PC-3 (cell line): ENCODE data around the gene DVL1. TPM values are rescaled to one million over a fixed set of nuclear protein-coding genes. Genes with fewer than 3 reads are reported as not detected.

Experiments
- ATAC-seq: fragments of 200-7000 bp; cut with Tn5 transposase; 2 replicates; pipeline ENCODE4 v1.9.1; 2020; ENCODE audit warnings: mild to moderate bottlenecking, moderate library complexity
- BruUV-seq: library from RNA; stranded (reverse); fragments of 400-500 nt; replicated peaks from 2 replicates; lab custom pipeline; 2021; lab: Mats Ljungman, UMichigan
- CTCF ChIA-PET: fragments of 300-600 bp; sonication (Branson Sonifier 250); formaldehyde crosslinking; loops from one replicate; lab custom pipeline; 2022; ENCODE audit warnings: antibody characterized with exemption; lab: Charles Lee
- POLR2A ChIA-PET: fragments of 300-600 bp; sonication (Branson Sonifier 250); formaldehyde crosslinking; loops from one replicate; lab custom pipeline; 2022; ENCODE audit warnings: antibody characterized with exemption; ENCODE audit not compliant: unreplicated experiment; lab: Charles Lee
- DNase-seq: peaks from one replicate; pipeline ENCODE4 v3.0.0-alpha.2; 2015
- H2AFZ ChIP-seq: fragments of 300-600 bp; sonication (generic); 2 replicates; pipeline ENCODE4 v1.6.0; 2016; ENCODE audit warnings: antibody characterized with exemption, low read length
- H3F3A ChIP-seq: fragments of 300-600 bp; sonication (generic); one replicate; pipeline ENCODE4 v1.6.0; 2017; ENCODE audit warnings: antibody characterized with exemption, low read length, control low read depth, mild to moderate bottlenecking; ENCODE audit not compliant: unreplicated experiment
- H3K27ac ChIP-seq: fragments of 300-600 bp; sonication (generic); 2 replicates; pipeline ENCODE4 v1.5.1; 2016; ENCODE audit warnings: mild to moderate bottlenecking, low read length
- H3K27me3 ChIP-seq: fragments of 300-600 bp; sonication (generic); 2 replicates; pipeline ENCODE4 v1.6.1; 2016; ENCODE audit warnings: low read length, mixed read lengths
- H3K36me3 ChIP-seq: fragments of 300-600 bp; sonication (generic); 2 replicates; pipeline ENCODE4 v1.6.1; 2016; ENCODE audit warnings: low read depth, mixed run types, low read length, mixed read lengths
- H3K4me1 ChIP-seq: fragments of 300-600 bp; sonication (generic); 2 replicates; pipeline ENCODE4 v1.5.1; 2016; ENCODE audit warnings: low read length; ENCODE audit not compliant: insufficient read depth
- H3K4me2 ChIP-seq: fragments of 300-600 bp; sonication (generic); 2 replicates; pipeline ENCODE4 v1.6.0; 2016; ENCODE audit warnings: low read length
- H3K4me3 ChIP-seq: fragments of 300-600 bp; sonication (generic); 2 replicates; pipeline ENCODE4 v1.5.1; 2016; ENCODE audit warnings: mild to moderate bottlenecking, low read length, mixed read lengths
- H3K79me2 ChIP-seq: fragments of 300-600 bp; sonication (generic); 2 replicates; pipeline ENCODE4 v1.6.1; 2017; ENCODE audit warnings: low read length, mixed read lengths
- H3K9ac ChIP-seq: fragments of 300-600 bp; sonication (generic); 2 replicates; pipeline ENCODE4 v1.6.0; 2016; ENCODE audit warnings: mild to moderate bottlenecking, low read length
- H3K9me2 ChIP-seq: fragments of 300-600 bp; sonication (generic); replicated peaks from 2 replicates; pipeline ENCODE4 v1.6.1; 2016; ENCODE audit warnings: mixed run types, low read length, mixed read lengths
- H3K9me3 ChIP-seq: fragments of 300-600 bp; sonication (generic); 2 replicates; pipeline ENCODE4 v1.6.1; 2016; ENCODE audit warnings: low read length, mixed read lengths
- H4K20me1 ChIP-seq: fragments of 300-600 bp; sonication (generic); 2 replicates; pipeline ENCODE4 v1.6.1; 2016; ENCODE audit warnings: low read length, mixed read lengths
- EZH2 ChIP-seq: fragments of 300-600 bp; sonication (generic); IDR thresholded peaks from one replicate; pipeline ENCODE4 v1.6.1; 2017; ENCODE audit warnings: antibody characterized with exemption, mild to moderate bottlenecking, low read length; ENCODE audit not compliant: unreplicated experiment
- EZH2phosphoT487 ChIP-seq: fragments of 300-600 bp; sonication (generic); IDR thresholded peaks from 2 replicates; pipeline ENCODE4 v1.6.1; 2018; ENCODE audit warnings: mild to moderate bottlenecking, antibody characterized with exemption, low read length, borderline replicate concordance
- intact Hi-C: fragments of 100-400 bp; cut with micrococcal nuclease; formaldehyde crosslinking; loops from 2 replicates; pipeline ENCODE4 v1.9.0; 2023
- total RNA-seq: library from RNA; depleted of rRNA; stranded (reverse); fragments of >200 nt; gene quantifications from 2 replicates; pipeline ENCODE4 v1.2.3, GENCODE V29; 2014
- TF ChIP-seq, protein P1 (sequence below): fragments of 300-600 bp; sonication (generic); conservative IDR thresholded peaks from 2 replicates; pipeline ENCODE4 v1.5.1; 2017; ENCODE audit warnings: antibody characterized with exemption, low read depth, mild to moderate bottlenecking, low read length

The DVL1 gene
- total RNA-seq, 1 experiment from 2014 or later, result 626 TPM

DNA sequence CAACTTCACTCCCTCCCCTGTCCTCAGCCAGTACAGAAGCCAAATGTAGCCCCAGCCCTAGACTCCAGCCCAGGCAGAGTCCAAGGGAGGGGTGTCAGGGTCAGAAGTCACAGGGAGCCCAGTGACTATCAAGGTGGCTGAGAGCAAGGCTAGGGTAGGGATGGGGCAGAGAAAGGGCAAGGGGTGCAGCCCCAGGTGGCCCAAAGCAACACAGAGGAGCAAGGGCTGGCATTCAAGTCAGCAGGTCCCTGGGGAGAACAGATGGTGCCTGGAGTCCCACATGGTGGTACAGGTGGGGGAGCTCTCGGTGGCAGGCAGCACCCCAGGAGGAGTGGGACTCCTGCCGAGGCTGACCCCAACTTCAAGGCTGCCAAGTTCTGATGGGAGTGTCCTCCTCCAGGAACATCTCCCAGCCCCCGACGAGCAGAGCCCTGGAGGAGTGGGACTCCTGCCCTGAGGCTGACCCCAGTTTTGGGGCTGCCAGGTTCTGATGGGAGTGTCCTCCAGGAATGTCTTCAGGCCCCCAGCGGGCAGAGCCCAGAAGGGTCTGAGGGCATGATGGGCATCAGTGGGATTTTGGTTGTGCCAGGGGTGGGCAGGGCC is 3.7 kb upstream of the DVL1 start:
- Histone ChIP-seq H3F3A (peaks cover 3% of the 10 kb centered on the region), H3K4me2 (peak overlapping the region; percentile 78), H3K27me3 (no peaks in the 10 kb centered on the region), H3K36me3 (no peaks in the 10 kb centered on the region), H2AFZ (no peak overlapping the region), H3K27ac (no peak overlapping the region), H4K20me1 (no peaks in the 10 kb centered on the region), H3K9me3 (no peaks in the 10 kb centered on the region), H3K4me1 (peaks cover 28% of the 10 kb centered on the region), H3K79me2 (peaks cover 26% of the 10 kb centered on the region), H3K9me2 (no peaks in the 10 kb centered on the region), H3K9ac (no peak overlapping the region), H3K4me3 (no peak overlapping the region)
- no TSS peak for BruUV-seq
- ATAC-seq (no peak), DNase-seq (no peak)
- intact Hi-C loops, result no loop called here
- TF ChIP-seq EZH2 (no peak), EZH2phosphoT487 (no peak)
- ChIA-PET POLR2A (no interaction called here), CTCF (no interaction called here)

DNA sequence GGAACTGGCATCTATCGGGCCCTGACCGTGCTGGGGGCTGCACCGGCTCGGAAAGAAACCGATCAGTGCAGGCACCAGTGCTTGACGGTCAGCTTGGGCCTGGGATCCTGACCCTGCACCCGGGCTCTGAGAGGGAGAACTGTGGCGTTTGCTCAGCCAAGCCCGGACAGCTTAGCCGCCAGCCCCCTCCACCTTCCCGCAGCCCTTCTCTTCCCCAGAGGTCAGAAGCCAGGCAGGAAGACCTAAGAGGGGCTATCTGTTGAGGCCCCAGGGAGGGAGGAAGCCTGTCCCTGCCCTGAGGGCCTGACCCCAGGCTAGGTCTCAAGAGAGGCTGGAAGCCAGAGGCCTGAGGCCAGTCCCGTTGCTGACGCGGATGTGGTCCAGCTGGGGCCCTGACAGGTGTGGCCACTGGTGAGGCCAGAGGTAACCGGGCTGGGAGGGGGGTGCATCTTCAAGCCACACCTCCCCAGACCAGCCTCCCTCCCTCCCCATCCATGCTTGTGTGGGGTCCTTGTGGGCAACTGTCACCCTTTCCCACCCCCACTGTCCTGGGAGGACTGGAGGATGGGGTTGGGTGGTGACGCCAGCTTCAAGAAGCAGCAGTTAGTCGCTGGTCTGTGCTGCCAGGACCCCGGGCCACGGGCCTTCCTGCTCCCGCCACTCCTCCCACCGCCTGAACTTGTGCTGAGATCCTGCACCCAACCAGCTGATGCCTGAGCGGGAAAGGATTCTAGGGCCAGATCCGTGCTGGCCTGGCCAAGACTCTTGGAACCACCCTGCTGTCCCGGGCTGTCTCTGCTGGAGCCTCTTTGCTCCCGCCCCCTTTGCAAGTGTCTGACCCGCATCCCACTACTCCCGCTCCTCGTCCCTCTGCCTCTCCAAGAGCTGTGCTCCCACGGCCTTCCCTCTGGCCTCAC is 2.6 kb upstream of the DVL1 start:
- DNase-seq, result no peak
- no peak overlapping the region for H2AFZ ChIP-seq
- no peaks in the 10 kb centered on the region for H4K20me1 ChIP-seq
- CTCF ChIA-PET, result no interaction called here
- ATAC-seq, result no peak
- intact Hi-C loops, result no loop called here
- no TSS peak for BruUV-seq
- peak overlapping the region; percentile 22; the same call in 1 of the 2 replicates for H3K4me3 ChIP-seq
- H3K4me1 ChIP-seq, result peaks cover 37% of the 10 kb centered on the region
- no peaks in the 10 kb centered on the region for H3K36me3 ChIP-seq
- H3K27me3 ChIP-seq, result no peaks in the 10 kb centered on the region
- H3K27ac ChIP-seq, result no peak overlapping the region
- no peaks in the 10 kb centered on the region for H3K9me2 ChIP-seq
- H3K79me2 ChIP-seq, result peaks cover 37% of the 10 kb centered on the region
- TF ChIP-seq, protein P1, sequence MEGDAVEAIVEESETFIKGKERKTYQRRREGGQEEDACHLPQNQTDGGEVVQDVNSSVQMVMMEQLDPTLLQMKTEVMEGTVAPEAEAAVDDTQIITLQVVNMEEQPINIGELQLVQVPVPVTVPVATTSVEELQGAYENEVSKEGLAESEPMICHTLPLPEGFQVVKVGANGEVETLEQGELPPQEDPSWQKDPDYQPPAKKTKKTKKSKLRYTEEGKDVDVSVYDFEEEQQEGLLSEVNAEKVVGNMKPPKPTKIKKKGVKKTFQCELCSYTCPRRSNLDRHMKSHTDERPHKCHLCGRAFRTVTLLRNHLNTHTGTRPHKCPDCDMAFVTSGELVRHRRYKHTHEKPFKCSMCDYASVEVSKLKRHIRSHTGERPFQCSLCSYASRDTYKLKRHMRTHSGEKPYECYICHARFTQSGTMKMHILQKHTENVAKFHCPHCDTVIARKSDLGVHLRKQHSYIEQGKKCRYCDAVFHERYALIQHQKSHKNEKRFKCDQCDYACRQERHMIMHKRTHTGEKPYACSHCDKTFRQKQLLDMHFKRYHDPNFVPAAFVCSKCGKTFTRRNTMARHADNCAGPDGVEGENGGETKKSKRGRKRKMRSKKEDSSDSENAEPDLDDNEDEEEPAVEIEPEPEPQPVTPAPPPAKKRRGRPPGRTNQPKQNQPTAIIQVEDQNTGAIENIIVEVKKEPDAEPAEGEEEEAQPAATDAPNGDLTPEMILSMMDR, result no peak
- TF ChIP-seq EZH2phosphoT487 (no peak), EZH2 (no peak)
- H3K9ac ChIP-seq, result no peak overlapping the region
- H3F3A ChIP-seq, result peaks cover 3% of the 10 kb centered on the region
- peak overlapping the region; percentile 24 for H3K4me2 ChIP-seq
- no peaks in the 10 kb centered on the region for H3K9me3 ChIP-seq
- POLR2A ChIA-PET, result no interaction called here

GRCh38 chr1:1348420-1349255 is 580 bp downstream of the DVL1 start:
- H4K20me1 ChIP-seq, result no peaks in the 10 kb centered on the region
- intact Hi-C loops, result loop anchor here (2.0 kb wide), 1 partner anchor 40 kb away; the partner anchor contains the start of gene PUSL1

More at GRCh38 chr1:1348420-1349255, 580 bp downstream of the DVL1 start:
- H3K27ac ChIP-seq, result peak overlapping the region; percentile 97
- ChIA-PET POLR2A (interaction anchor here (1.4 kb wide), 1 partner anchor 26 kb away, joined by 4 read pairs; the partner anchor contains the start of gene AURKAIP1), CTCF (interaction anchor here (0.5 to 1.2 kb wide), 3 partner anchors 53 to 1062 kb away, joined by 3 to 4 read pairs (median 3); no protein-coding TSS in a partner anchor)
- H3K9me2 ChIP-seq, result no peaks in the 10 kb centered on the region
- H3K9me3 ChIP-seq, result no peaks in the 10 kb centered on the region
- DNase-seq, result no peak
- peak overlapping the region; percentile 93 for H3K9ac ChIP-seq
- H3K79me2 ChIP-seq, result peaks cover 67% of the 10 kb centered on the region
- BruUV-seq, result no TSS peak
- peaks cover 3% of the 10 kb centered on the region for H3F3A ChIP-seq
- no peak overlapping the region for H2AFZ ChIP-seq
- peak overlapping the region; percentile 98 for H3K4me2 ChIP-seq
- no peaks in the 10 kb centered on the region for H3K36me3 ChIP-seq
- H3K4me1 ChIP-seq, result peaks cover 54% of the 10 kb centered on the region
- no peak for ATAC-seq
- peak overlapping the region; percentile 91 for H3K4me3 ChIP-seq
- TF ChIP-seq EZH2, result no peak
- TF ChIP-seq EZH2phosphoT487, result no peak
- TF ChIP-seq, protein P1, result no peak
- H3K27me3 ChIP-seq, result no peaks in the 10 kb centered on the region
